Spleen (tissue), 11 donors: ENCODE results near the gene SNX32. TPM values are rescaled to one million over a fixed set of nuclear protein-coding genes. Genes with fewer than 3 reads are reported as not detected.

ENCODE experiments used
- DNase-seq: peaks from one replicate; pipeline ENCODE4 v3.0.0-alpha.2; 2020
- H3K27ac ChIP-seq, 8 donors: fragments of 200-600 bp; sonication (generic) in 7 of 8; 1 replicate in 4 of 8; 2 replicates in 4 of 8; pipeline versions ENCODE4 v1.5.0 to v1.8.0; 2016 to 2021; ENCODE audit warnings: inconsistent platforms in 4 of 8, mild to moderate bottlenecking in 4 of 8, moderate library complexity in 1 of 8
- H3K27me3 ChIP-seq, 7 donors: fragments of 200-600 bp; sonication (generic) in 6 of 7; replicated peaks in 1 of 7; 1 replicate in 4 of 7; 2 replicates in 3 of 7; pipeline versions ENCODE4 v1.5.0 to v1.8.0; 2016 to 2021; ENCODE audit warnings: inconsistent platforms in 3 of 7, mild to moderate bottlenecking in 1 of 7
- H3K36me3 ChIP-seq, 6 donors: fragments of 200-600 bp; sonication (generic) in 5 of 6; 1 replicate in 4 of 6; 2 replicates in 2 of 6; pipeline versions ENCODE4 v1.5.0 to v1.8.0; 2016 to 2021; ENCODE audit warnings: inconsistent platforms in 2 of 6
- H3K4me1 ChIP-seq, 6 donors: fragments of 200-600 bp; sonication (generic) in 5 of 6; 1 replicate in 3 of 6; 2 replicates in 3 of 6; pipeline versions ENCODE4 v1.5.0 to v1.8.0; 2016 to 2021; ENCODE audit warnings: inconsistent platforms in 3 of 6
- H3K4me3 ChIP-seq, 8 donors: fragments of 200-600 bp; sonication (generic) in 7 of 8; 1 replicate in 4 of 8; 2 replicates in 4 of 8; pipeline versions ENCODE4 v1.5.0 to v1.8.0; 2016 to 2021; ENCODE audit warnings: inconsistent platforms in 4 of 8, mild to moderate bottlenecking in 4 of 8, moderate library complexity in 2 of 8
- H3K9me3 ChIP-seq, 8 donors: fragments of 200-600 bp; sonication (generic) in 7 of 8; 1 replicate in 4 of 8; 2 replicates in 4 of 8; pipeline versions ENCODE4 v1.5.0 to v1.8.0; 2016 to 2021; ENCODE audit warnings: inconsistent platforms in 4 of 8
- POLR2A ChIP-seq, 3 donors: fragments of 450-650 bp; IDR thresholded peaks; one replicate each; pipeline ENCODE4 v1.5.1; 2017; ENCODE audit warnings: antibody characterized with exemption in 3 of 3, mild to moderate bottlenecking in 1 of 3
- POLR2AphosphoS5 ChIP-seq, 3 donors: sonication (generic); formaldehyde crosslinking; IDR thresholded peaks; one replicate each; pipeline ENCODE4 v1.5.1; 2017; ENCODE audit warnings: antibody characterized with exemption in 3 of 3
- WGBS, 5 donors: extraction: QIAGEN DNeasy Blood & Tissue Kit in 3 of 5; methylation state at CpG; one replicate each; pipeline versions ENCODE4 v1.1.5 to v1.1.7; 2013 to 2018; 5-methylcytosine and 5-hydroxymethylcytosine counted together
- intact Hi-C: fragments of 100-400 bp; cut with DNase I; formaldehyde crosslinking; loops from one replicate; pipeline ENCODE4 v1.15.0; 2023; ENCODE audit warnings: low total_unique reads
- polyA plus RNA-seq, 3 donors: library from polyadenylated mRNA; stranded (reverse); fragments of 200-250 nt; gene quantifications; one replicate each; pipeline ENCODE4 v1.2.1, GENCODE V29; 2013
- total RNA-seq, 7 donors: library from RNA; depleted of rRNA in 3 of 7; stranded (reverse); fragments of >200 nt in 3 of 7; fragmentation: NEBNext Ultra II Directional in 4 of 7; extraction: Animal tissue kit (Norgen Biotek cat#: 25700) in 4 of 7; gene quantifications; one replicate each; pipeline versions ENCODE4 v1.1.0 to v1.2.1, GENCODE V29; 2016 to 2021
- TF ChIP-seq, protein P1 (sequence below), 11 experiments: fragments of 200-600 bp in 7 of 11; fragments of 450-650 bp in 4 of 11; sonication (generic) in 4 of 11; IDR thresholded peaks in 8 of 11; conservative IDR thresholded peaks in 3 of 11; 1 replicate in 7 of 11; 2 replicates in 4 of 11; pipeline versions ENCODE4 v1.4.0 to v1.8.0; 2016 to 2021; ENCODE audit warnings: antibody characterized with exemption in 11 of 11, inconsistent platforms in 4 of 11, mild to moderate bottlenecking in 1 of 11
- donor health status: healthy with polysubstance abuse.
- donor health status: DM: no; HTN: no; CAD: no; lungs with moderate emphysema.
- donor health status: DM: no; HTN: no; CAD: no.
- donor health status: Bipolar disorder and iron deficiency.
- donor health status: healthy.
- donor health status: DM: no; HTN: no; CAD: no.
- donor health status: DM: yes; HTN: yes; CAD: no.

SNX32 gene
- total and polyA plus RNA-seq, 10 donors = 0.22 to 1.5 (median 0.83) TPM; not detected in 2

DNA sequence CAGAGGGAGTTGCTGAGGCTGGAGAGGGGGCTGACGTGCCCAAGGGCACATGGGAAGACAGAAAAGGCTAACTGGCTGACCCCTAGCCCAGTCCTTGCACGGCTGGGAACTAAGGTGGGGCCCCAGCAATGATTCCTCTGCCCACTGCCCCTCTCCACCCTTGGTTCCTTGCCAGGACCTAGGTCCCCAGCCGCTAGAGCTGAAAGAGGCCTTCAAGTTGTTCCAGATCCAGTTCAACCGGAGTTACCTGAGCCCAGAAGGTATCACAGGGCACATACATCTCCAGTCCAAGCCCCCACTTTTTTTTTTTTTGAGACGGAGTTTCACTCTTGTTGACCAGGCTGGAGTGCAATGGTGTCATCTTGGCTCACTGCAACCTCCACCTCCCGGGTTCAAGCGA lies 46.3 kb downstream of the SNX32 start:
- TF ChIP-seq POLR2AphosphoS5 (IDR thresholded peaks at IDR 0.05) (no peak), POLR2A (IDR thresholded peaks at IDR 0.05) (no peak)
- TF ChIP-seq, protein P1, sequence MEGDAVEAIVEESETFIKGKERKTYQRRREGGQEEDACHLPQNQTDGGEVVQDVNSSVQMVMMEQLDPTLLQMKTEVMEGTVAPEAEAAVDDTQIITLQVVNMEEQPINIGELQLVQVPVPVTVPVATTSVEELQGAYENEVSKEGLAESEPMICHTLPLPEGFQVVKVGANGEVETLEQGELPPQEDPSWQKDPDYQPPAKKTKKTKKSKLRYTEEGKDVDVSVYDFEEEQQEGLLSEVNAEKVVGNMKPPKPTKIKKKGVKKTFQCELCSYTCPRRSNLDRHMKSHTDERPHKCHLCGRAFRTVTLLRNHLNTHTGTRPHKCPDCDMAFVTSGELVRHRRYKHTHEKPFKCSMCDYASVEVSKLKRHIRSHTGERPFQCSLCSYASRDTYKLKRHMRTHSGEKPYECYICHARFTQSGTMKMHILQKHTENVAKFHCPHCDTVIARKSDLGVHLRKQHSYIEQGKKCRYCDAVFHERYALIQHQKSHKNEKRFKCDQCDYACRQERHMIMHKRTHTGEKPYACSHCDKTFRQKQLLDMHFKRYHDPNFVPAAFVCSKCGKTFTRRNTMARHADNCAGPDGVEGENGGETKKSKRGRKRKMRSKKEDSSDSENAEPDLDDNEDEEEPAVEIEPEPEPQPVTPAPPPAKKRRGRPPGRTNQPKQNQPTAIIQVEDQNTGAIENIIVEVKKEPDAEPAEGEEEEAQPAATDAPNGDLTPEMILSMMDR (IDR thresholded peaks at IDR 0.05 in 8 of 11, conservative IDR thresholded peaks at IDR 0.05 in 3 of 11) = no peak
- intact Hi-C loops = no loop called here
- Histone ChIP-seq H3K9me3 (no peaks in the 10 kb centered on the region), H3K27me3 (no peaks in the 10 kb centered on the region), H3K36me3 (peaks cover 0 to 39% (median 26%) of the 10 kb centered on the region in 6 donors), H3K4me3 (peak overlapping the region in 6 of 8 donors; percentile 3 to 58 (median 28)), H3K4me1 (peaks cover 5 to 53% (median 30%) of the 10 kb centered on the region in 6 donors), H3K27ac (peak overlapping the region in 5 of 8 donors; percentile 18 to 79 (median 65))
- WGBS, 5 donors = 61 to 81% (median 70%) methylated on average over 7 of the region's 7 CpGs
- DNase-seq = no peak

DNA sequence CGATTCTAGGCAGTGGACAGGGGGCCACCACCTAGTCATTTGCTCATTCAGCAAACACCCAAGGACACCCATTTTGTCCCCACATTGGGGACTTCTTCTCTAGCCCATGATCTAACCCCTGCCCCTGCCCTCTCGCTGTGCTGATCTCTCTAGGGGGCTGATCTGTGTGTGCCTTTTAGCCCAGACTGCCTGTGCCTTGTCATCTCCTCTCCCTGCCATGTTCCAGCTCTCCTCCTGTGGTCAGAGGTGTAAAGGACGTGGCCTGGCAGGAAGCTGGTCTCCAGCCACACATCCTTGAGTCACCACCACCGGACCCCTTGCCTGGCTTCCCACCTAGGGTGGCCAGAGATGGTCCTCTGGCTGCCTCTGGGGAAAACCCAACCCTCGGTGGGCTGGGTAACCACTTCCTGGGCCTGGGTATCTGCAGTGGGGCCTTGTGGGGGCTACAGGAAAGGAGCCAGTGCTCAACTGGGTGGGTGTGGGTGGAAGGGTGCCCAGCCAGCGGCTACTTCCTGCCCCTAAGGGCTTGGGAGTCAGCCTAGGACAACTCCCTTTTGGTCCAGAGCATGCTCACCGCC lies 47.2 kb downstream of the SNX32 start:
- Histone ChIP-seq H3K27me3 (no peaks in the 10 kb centered on the region), H3K4me1 (peaks cover 5 to 62% (median 32%) of the 10 kb centered on the region in 6 donors), H3K36me3 (peaks cover 0 to 48% (median 33%) of the 10 kb centered on the region in 6 donors), H3K9me3 (no peaks in the 10 kb centered on the region), H3K4me3 (peak overlapping the region in 3 of 8 donors; percentile 34 to 58 (median 38)), H3K27ac (peak overlapping the region in 6 of 8 donors; percentile 8 to 79 (median 52))
- 38 to 55% (median 46%) methylated on average over 5 to 7 of the region's 7 CpGs for WGBS, 5 donors
- TF ChIP-seq POLR2AphosphoS5 (IDR thresholded peaks at IDR 0.05) (peak; percentile 22 to 34 (median 24)), POLR2A (IDR thresholded peaks at IDR 0.05) (no peak)
- TF ChIP-seq, protein P1 (IDR thresholded peaks at IDR 0.05 in 8 of 11, conservative IDR thresholded peaks at IDR 0.05 in 3 of 11) = no peak
- intact Hi-C loops = no loop called here
- DNase-seq = peak; percentile 73

DNA sequence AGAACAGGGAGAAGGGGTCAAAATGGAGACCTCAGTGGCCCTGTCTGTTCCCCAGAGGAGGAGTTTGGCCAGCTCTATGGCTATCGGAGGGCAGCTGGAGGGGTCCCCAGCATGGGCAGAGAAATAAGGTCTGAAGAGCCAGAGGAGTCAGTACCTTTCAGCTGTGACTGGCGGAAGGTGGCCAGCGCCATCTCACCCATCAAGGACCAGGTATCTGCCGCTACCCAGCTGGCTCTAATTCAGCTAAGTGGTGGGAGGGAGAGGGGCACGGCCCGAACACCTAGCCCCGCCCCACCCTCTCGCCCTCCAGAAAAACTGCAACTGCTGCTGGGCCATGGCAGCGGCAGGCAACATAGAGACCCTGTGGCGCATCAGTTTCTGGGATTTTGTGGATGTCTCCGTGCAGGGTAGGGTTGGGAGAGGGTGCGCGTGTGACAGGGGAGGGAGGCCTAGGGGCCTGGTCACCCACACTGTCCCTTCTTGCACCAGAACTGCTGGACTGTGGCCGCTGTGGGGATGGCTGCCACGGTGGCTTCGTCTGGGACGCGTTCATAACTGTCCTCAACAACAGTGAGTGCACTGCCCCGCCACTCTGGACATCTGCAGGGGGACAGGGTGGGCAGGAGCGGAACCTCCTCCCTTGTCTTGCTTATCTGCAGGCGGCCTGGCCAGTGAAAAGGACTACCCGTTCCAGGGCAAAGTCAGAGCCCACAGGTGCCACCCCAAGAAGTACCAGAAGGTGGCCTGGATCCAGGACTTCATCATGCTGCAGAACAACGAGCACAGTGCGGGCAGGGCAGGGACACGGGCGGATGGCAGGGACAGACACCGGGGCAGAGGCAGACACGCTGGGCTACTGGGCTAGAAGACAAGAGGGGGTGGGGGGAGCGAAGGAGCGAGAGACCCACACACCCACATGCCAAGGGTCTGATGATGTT lies 48.6 kb downstream of the SNX32 start:
- peak; percentile 72 for DNase-seq
- Histone ChIP-seq H3K4me3 (no peak overlapping the region), H3K4me1 (peaks cover 10 to 76% (median 42%) of the 10 kb centered on the region in 6 donors), H3K27ac (no peak overlapping the region), H3K36me3 (peaks cover 0 to 63% (median 38%) of the 10 kb centered on the region in 6 donors), H3K9me3 (no peaks in the 10 kb centered on the region), H3K27me3 (no peaks in the 10 kb centered on the region)
- TF ChIP-seq POLR2A (IDR thresholded peaks at IDR 0.05) (no peak), POLR2AphosphoS5 (IDR thresholded peaks at IDR 0.05) (peak in 1 of 3 donors; percentile 31)
- WGBS, 5 donors = 90 to 96% (median 93%) methylated on average over 26 to 30 of the region's 30 CpGs
- intact Hi-C loops = no loop called here

DNA sequence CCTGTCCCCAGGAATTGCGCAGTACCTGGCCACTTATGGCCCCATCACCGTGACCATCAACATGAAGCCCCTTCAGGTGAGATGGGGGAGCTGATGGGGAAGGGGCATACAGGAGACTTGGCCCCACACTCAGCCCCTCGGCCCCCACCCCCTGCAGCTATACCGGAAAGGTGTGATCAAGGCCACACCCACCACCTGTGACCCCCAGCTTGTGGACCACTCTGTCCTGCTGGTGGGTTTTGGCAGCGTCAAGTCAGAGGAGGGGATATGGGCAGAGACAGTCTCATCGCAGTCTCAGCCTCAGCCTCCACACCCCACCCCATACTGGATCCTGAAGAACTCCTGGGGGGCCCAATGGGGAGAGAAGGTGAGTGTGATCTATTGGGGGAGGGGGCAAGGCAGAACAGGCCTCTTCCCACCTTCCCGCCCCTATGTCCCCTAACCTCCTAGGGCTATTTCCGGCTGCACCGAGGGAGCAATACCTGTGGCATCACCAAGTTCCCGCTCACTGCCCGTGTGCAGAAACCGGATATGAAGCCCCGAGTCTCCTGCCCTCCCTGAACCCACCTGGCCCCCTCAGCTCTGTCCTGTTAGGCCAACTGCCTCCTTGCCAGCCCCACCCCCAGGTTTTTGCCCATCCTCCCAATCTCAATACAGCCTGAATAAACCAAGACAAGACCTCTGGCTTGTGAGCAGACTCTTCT lies 49.4 kb downstream of the SNX32 start:
- 88 to 92% (median 91%) methylated on average over 10 to 13 of the region's 13 CpGs for WGBS, 5 donors

More for the DNA sequence above, 49.4 kb downstream of the SNX32 start:
- Histone ChIP-seq H3K9me3 (no peaks in the 10 kb centered on the region), H3K27ac (no peak overlapping the region), H3K4me1 (peaks cover 15 to 84% (median 48%) of the 10 kb centered on the region in 6 donors), H3K36me3 (peaks cover 0 to 63% (median 38%) of the 10 kb centered on the region in 6 donors), H3K4me3 (no peak overlapping the region), H3K27me3 (no peaks in the 10 kb centered on the region)
- intact Hi-C loops = no loop called here
- peak; percentile 71 for DNase-seq
- no peak for TF ChIP-seq POLR2A (IDR thresholded peaks at IDR 0.05)
- TF ChIP-seq, protein P1 (IDR thresholded peaks at IDR 0.05 in 8 of 11, conservative IDR thresholded peaks at IDR 0.05 in 3 of 11) = no peak
- no peak for TF ChIP-seq POLR2AphosphoS5 (IDR thresholded peaks at IDR 0.05)
